ENCODE measurements around the gene ZSWIM5. TPM values are rescaled to one million over a fixed set of nuclear protein-coding genes. Genes with fewer than 3 reads are reported as not detected.

The ZSWIM5 gene
- total and polyA plus RNA-seq, 2 of the 8 experiments (the other 6 are each of a cell fraction or from before 2014, with no cell fraction given), result 2.5 to 3.9 TPM

DNA sequence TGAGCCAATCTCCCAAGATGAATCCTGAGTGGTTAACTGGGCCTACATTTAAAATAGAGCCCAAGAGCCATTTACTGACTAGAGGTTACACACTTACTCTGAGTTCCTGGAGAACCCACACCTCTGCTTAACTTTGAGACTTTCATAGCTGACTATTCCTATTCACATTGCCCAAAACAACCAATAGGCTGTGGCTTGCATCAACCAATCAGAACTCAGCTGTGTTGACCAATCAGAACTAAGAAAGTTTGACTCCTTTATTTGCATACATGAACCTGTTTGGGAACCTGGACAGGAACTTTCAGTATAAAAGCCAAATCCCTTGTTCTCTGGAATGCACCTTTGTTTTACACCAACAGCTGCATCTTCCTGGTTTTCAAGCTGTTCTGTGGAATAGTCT, 9.5 kb downstream of the ZSWIM5 start (continued):
- TF ChIP-seq, protein P1, sequence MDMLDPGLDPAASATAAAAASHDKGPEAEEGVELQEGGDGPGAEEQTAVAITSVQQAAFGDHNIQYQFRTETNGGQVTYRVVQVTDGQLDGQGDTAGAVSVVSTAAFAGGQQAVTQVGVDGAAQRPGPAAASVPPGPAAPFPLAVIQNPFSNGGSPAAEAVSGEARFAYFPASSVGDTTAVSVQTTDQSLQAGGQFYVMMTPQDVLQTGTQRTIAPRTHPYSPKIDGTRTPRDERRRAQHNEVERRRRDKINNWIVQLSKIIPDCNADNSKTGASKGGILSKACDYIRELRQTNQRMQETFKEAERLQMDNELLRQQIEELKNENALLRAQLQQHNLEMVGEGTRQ (IDR thresholded peaks at IDR 0.05; ENCODE audit: low read length), result no peak
- no peak for TF ChIP-seq GABPA (IDR thresholded peaks at IDR 0.05; ENCODE audit: borderline replicate concordance, insufficient read depth, low read length)
